ENCODE measurements around the gene APOL1.

APOL1 gene

DNA sequence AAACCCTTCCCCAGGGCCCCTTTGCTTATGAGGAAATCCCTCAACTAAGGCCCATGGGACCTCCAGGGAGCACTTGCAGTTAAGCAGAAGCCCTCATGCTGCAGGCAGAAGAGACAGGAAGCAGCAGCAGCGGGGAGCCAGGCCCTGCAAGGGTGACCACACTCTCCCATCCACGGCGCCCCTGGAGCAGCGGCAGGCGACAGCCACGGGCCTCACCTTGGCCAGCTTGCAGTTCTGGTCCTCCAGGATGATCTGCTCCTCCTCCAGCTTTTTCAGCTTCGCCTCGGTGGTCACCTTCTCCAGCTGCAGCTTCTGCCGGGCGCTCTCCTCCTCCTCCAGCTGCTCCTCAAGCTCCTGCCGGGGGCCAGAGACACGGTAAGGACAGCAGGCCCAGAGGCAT, 47.0 kb downstream of the APOL1 start:
- no peak overlapping the region for H3K4me3 ChIP-seq (ENCODE audit: low read depth, low read length)
- DNase-seq (ENCODE audit: low read depth): no peak
- TF ChIP-seq, protein P1, sequence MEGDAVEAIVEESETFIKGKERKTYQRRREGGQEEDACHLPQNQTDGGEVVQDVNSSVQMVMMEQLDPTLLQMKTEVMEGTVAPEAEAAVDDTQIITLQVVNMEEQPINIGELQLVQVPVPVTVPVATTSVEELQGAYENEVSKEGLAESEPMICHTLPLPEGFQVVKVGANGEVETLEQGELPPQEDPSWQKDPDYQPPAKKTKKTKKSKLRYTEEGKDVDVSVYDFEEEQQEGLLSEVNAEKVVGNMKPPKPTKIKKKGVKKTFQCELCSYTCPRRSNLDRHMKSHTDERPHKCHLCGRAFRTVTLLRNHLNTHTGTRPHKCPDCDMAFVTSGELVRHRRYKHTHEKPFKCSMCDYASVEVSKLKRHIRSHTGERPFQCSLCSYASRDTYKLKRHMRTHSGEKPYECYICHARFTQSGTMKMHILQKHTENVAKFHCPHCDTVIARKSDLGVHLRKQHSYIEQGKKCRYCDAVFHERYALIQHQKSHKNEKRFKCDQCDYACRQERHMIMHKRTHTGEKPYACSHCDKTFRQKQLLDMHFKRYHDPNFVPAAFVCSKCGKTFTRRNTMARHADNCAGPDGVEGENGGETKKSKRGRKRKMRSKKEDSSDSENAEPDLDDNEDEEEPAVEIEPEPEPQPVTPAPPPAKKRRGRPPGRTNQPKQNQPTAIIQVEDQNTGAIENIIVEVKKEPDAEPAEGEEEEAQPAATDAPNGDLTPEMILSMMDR (IDR thresholded peaks at IDR 0.05; ENCODE audit: low read depth, low read length, missing control alignments): no peak
- in situ Hi-C loops (cut with HindIII; ENCODE audit: low sequenced_read_pairs): no loop called here

DNA sequence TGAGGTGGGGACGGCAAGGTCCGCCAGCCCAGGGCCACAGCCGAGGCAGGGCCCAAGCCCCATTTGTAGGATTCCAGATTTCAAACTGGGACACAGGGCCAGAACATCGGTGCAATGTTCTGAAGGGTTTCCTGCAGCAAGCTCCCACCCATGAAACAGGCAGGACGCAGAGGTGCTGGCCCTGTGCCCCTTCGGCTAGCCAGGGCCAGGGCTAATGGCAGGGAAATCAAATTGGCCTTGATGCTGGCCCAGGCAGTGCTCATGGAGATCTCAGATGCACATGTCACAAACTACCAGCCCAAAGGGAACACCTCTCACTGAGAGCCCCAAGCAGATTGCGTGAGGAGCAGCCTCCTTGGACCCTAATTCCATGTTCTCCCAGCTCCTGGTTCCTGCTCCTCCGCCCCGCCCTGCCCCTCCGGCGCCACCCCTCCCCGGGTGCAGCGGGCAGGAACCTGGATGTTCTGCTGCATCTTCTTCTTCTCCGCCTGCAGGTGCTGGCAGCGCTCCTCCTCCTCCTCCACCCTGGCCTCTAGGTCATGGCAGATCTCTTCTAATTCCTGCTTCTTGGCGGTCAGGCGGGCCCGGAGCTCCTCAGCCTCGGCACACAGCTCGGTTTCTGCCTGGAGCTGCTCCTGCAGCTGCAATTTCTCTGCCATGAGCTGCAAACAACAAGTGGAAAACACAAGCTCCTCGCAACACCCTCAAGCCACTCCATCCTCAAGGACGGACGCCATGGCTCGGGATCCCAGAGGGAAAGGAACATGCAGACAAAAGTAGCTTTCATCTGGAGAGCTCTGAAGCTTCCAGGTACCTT, 47.7 kb downstream of the APOL1 start:
- no peak for DNase-seq (ENCODE audit: low read depth)
- TF ChIP-seq, protein P1 (IDR thresholded peaks at IDR 0.05; ENCODE audit: low read depth, low read length, missing control alignments): no peak
- in situ Hi-C loops (cut with HindIII; ENCODE audit: low sequenced_read_pairs): no loop called here
- H3K4me3 ChIP-seq (ENCODE audit: low read depth, low read length): no peak overlapping the region

DNA sequence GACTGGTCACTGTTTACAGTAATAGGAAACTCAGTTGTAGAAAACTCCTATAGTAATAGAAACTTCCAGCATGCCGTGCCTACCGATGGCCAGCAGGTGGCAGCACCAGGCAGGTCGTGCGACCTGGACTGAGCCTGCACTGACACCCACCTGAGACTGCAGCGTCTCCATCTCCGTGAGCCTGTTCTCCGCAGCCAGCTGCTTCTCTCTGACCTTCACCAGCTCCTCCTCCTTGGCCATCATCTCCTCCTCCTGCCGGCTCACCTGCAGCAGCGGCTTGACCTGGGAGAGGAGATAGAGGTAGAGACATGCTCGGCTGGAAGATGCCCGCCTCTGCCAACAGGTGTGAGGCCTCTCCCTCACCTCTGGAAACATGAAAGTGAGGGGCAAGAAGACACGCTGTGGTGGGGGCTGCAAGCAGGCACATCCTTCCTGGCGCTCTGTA, 48.5 kb downstream of the APOL1 start:
- in situ Hi-C loops (cut with HindIII; ENCODE audit: low sequenced_read_pairs): no loop called here
- peak; percentile 35 for DNase-seq (ENCODE audit: low read depth)
- no peak overlapping the region for H3K4me3 ChIP-seq (ENCODE audit: low read depth, low read length)
- TF ChIP-seq, protein P1 (IDR thresholded peaks at IDR 0.05; ENCODE audit: low read depth, low read length, missing control alignments): peak; percentile 92

DNA sequence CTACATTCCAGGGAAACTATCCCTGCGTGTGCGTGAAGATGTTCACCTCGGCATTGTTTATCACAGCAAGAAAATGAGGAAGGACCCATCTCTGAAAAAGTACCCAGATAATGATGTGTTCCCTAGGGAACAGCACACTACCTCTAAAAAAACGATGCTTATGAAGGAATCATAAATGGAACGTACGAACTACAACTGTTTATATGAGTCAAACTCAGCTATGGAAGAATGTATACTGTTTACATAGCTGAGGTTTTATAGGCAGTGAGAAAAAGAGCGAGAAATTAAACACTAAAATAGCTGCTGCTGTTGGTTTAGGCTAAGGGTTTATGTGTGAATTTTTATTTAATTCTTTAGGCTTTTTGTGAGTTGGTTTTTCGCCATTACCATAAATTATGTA, 48.9 kb downstream of the APOL1 start:
- H3K4me3 ChIP-seq (ENCODE audit: low read depth, low read length): no peak overlapping the region
- in situ Hi-C loops (cut with HindIII; ENCODE audit: low sequenced_read_pairs): no loop called here
- no peak for DNase-seq (ENCODE audit: low read depth)
- TF ChIP-seq, protein P1 (IDR thresholded peaks at IDR 0.05; ENCODE audit: low read depth, low read length, missing control alignments): no peak

DNA sequence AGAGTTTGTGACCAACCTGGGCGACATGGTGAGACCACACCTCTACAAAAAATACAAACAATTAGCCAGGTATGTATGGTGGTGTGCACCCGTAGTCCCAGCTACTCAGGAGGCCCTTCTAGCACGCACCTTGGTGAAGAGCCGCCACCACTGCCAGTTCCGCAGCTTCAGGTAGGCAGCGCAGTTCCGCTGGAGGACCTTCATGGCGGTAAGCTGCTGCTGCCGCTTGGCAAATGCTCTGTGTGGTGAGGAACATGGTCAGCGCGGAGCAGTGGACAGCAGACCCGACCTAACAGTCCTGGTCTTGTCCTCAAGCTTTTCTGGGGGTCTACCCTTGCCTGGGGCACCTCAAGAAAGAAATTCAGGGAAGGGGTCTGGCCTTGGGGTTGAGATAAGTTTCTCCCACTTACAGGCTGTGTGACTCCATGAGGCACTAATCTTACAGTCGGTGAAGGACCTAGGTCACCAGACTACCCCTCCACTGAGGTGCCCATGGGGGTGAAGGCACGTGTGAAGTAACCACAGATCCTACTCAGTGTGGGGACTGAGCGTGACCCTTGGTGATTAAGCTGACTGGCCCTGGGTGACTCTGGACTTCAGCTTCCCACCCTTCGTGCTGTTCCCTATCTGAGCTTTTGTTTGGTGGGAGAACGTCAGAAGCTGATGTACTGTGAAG, 49.6 kb downstream of the APOL1 start:
- no peak for DNase-seq (ENCODE audit: low read depth)
- H3K4me3 ChIP-seq (ENCODE audit: low read depth, low read length): no peak overlapping the region
- TF ChIP-seq, protein P1 (IDR thresholded peaks at IDR 0.05; ENCODE audit: low read depth, low read length, missing control alignments): no peak
- in situ Hi-C loops (cut with HindIII; ENCODE audit: low sequenced_read_pairs): no loop called here

DNA sequence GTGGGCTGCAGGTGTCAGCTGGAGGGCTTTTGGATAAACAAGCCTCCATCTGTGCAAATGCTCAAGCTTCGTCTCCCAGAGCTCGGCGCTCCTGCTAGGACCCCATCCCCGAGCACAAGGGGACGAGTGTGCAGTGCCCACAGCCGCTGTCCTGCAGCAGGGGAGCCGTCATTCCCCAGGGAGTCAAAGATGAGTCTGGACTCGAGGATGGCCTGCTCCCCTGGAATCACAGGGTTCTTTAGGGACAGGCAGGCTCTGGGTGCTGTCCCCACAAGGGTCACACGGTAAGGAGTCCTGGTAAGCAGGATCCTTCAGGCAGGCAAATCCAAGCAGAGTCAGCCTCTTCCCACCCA, 50.2 kb downstream of the APOL1 start:
- TF ChIP-seq, protein P1 (IDR thresholded peaks at IDR 0.05; ENCODE audit: low read depth, low read length, missing control alignments): no peak
- in situ Hi-C loops (cut with HindIII; ENCODE audit: low sequenced_read_pairs): no loop called here
- H3K4me3 ChIP-seq (ENCODE audit: low read depth, low read length): no peak overlapping the region
- no peak for DNase-seq (ENCODE audit: low read depth)
